Fibroblast of lung (primary cell): ENCODE measurements around the gene DYNC1LI2. TPM values are rescaled to one million over a fixed set of nuclear protein-coding genes. Genes with fewer than 3 reads are reported as not detected.
A peak's percentile ranks its signal among the peaks of the same experiment; 100 is the strongest.

ENCODE experiments used
- DNase-seq, 2 donors: peaks; one replicate each; pipeline versions ENCODE4 v3.0.0 to v3.0.0-alpha.2; 2010; ENCODE audit warnings: low read depth in 2 of 2
- H2AFZ ChIP-seq: 2 replicates; pipeline ENCODE4 v1.5.1; 2012; ENCODE audit warnings: low read length, control low read depth, inconsistent platforms
- H3K27ac ChIP-seq: 2 replicates; pipeline ENCODE4 v1.5.1; 2011; ENCODE audit warnings: low read length, control low read depth; ENCODE audit not compliant: insufficient read depth
- H3K27me3 ChIP-seq: 2 replicates; pipeline ENCODE4 v1.5.1; 2011; ENCODE audit warnings: mild to moderate bottlenecking, low read length; ENCODE audit not compliant: control insufficient read depth, insufficient read depth
- H3K36me3 ChIP-seq: 2 replicates; pipeline ENCODE4 v1.5.1; 2011; ENCODE audit warnings: low read length; ENCODE audit not compliant: control insufficient read depth, insufficient read depth
- H3K4me1 ChIP-seq: 2 replicates; pipeline ENCODE4 v1.5.1; 2011; ENCODE audit warnings: low read length; ENCODE audit not compliant: control insufficient read depth, insufficient read depth; ENCODE audit errors: extremely low read depth
- H3K4me2 ChIP-seq: 2 replicates; pipeline ENCODE4 v1.5.1; 2011; ENCODE audit warnings: low read length, control low read depth; ENCODE audit not compliant: insufficient read depth; ENCODE audit errors: extremely low read depth
- H3K4me3 ChIP-seq, 4 experiments: fragments of 200-600 bp in 1 of 4; sonication (generic) in 1 of 4; replicated peaks in 1 of 4; 2 replicates each; pipeline ENCODE4 v1.5.1; 2011 to 2016; ENCODE audit warnings: low read length in 4 of 4, low read depth in 3 of 4, mild to moderate bottlenecking in 3 of 4, control low read depth in 2 of 4, inconsistent platforms in 1 of 4, mixed read lengths in 1 of 4; ENCODE audit not compliant: insufficient read depth in 1 of 4; ENCODE audit errors: control extremely low read depth in 1 of 4
- H3K79me2 ChIP-seq: 2 replicates; pipeline ENCODE4 v1.5.1; 2012; ENCODE audit warnings: mild to moderate bottlenecking, low read length, inconsistent platforms; ENCODE audit not compliant: control insufficient read depth, insufficient read depth
- H3K9ac ChIP-seq: 2 replicates; pipeline ENCODE4 v1.5.1; 2011; ENCODE audit warnings: mild to moderate bottlenecking, low read length, control low read depth; ENCODE audit not compliant: insufficient read depth
- H3K9me3 ChIP-seq: 2 replicates; pipeline ENCODE4 v1.5.1; 2012; ENCODE audit warnings: low read depth, low read length; ENCODE audit not compliant: control insufficient read depth, insufficient read depth
- H4K20me1 ChIP-seq: 2 replicates; pipeline ENCODE4 v1.5.1; 2011; ENCODE audit warnings: low read length; ENCODE audit not compliant: control insufficient read depth, insufficient read depth; ENCODE audit errors: extremely low read depth
- CTCF ChIP-seq, 2 donors: IDR thresholded peaks in 1 of 2; conservative IDR thresholded peaks in 1 of 2; 1 replicate in 1 of 2; 2 replicates in 1 of 2; pipeline ENCODE4 v1.5.1; 2011 to 2012; ENCODE audit warnings: low read length in 2 of 2, control low read depth in 1 of 2, inconsistent platforms in 1 of 2, low read depth in 1 of 2, mild to moderate bottlenecking in 1 of 2
- EZH2 ChIP-seq: IDR thresholded peaks from 2 replicates; pipeline ENCODE4 v1.5.1; 2012; ENCODE audit warnings: low read length, control low read depth, mild to moderate bottlenecking; ENCODE audit errors: missing control alignments
- polyA plus RNA-seq, 2 donors: library from polyadenylated mRNA; depleted of rRNA in 1 of 2; stranded (reverse) in 1 of 2; unstranded in 1 of 2; fragments of >200 nt; gene quantifications; 2 replicates each; pipeline ENCODE4 v1.2.1, GENCODE V29; 2011 to 2012; ENCODE audit warnings: missing spikeins in 1 of 2
- total RNA-seq: library from RNA; depleted of rRNA; stranded (reverse); fragments of >200 nt; gene quantifications from 2 replicates; pipeline ENCODE4 v1.2.1, GENCODE V29; 2014

The DYNC1LI2 gene
- total and polyA plus RNA-seq, 2 donors (not counting 1 experiment from before 2014, with no cell fraction given) = 83.3 to 173 TPM

- Histone ChIP-seq H3K9ac (peak within 1 kb of the TSS; percentile 59), H3K79me2 (no peaks in the 10 kb centered on the region), H4K20me1 (no peaks in the 10 kb centered on the region), H3K27me3 (no peaks in the 10 kb centered on the region), H3K9me3 (no peaks in the 10 kb centered on the region), H3K4me3 (peak within 1 kb of the TSS; percentile 53 to 66 (median 62)), H3K4me2 (peak within 1 kb of the TSS; percentile 94), H3K27ac (peak within 1 kb of the TSS; percentile 8), H2AFZ (peak within 1 kb of the TSS; percentile 78), H3K4me1 (no peaks in the 10 kb centered on the region), H3K36me3 (no peaks in the 10 kb centered on the region)
- no peak for TF ChIP-seq CTCF (conservative IDR thresholded peaks at IDR 0.05 in 1 of 2, IDR thresholded peaks at IDR 0.05 in 1 of 2; ENCODE audit: low read depth in 1 of 2, low read length in 2 of 2)
- TF ChIP-seq EZH2 = no peak
- DNase-seq = peak; percentile 78 to 79
Observed at GRCh38 chr16:66696669-66697630, 54.5 kb downstream of the DYNC1LI2 start, which contains the start of gene CMTM4. Gene CMTM4 (minus strand): TSS chr16:66696743. CDS start chr16:66696525, 218 bp downstream.

- Histone ChIP-seq H3K27me3 (no peaks in the 10 kb centered on the region), H3K79me2 (no peaks in the 10 kb centered on the region), H3K4me2 (peak overlapping the region; percentile 93), H4K20me1 (no peaks in the 10 kb centered on the region), H3K4me3 (peak overlapping the region; percentile 49 to 66 (median 58)), H3K27ac (peak overlapping the region; percentile 8), H3K9ac (peak overlapping the region; percentile 59), H2AFZ (peak overlapping the region; percentile 31), H3K4me1 (no peaks in the 10 kb centered on the region), H3K36me3 (no peaks in the 10 kb centered on the region), H3K9me3 (no peaks in the 10 kb centered on the region)
- DNase-seq = no peak
- no peak for TF ChIP-seq CTCF (conservative IDR thresholded peaks at IDR 0.05 in 1 of 2, IDR thresholded peaks at IDR 0.05 in 1 of 2; ENCODE audit: low read depth in 1 of 2, low read length in 2 of 2)
- TF ChIP-seq EZH2 = no peak
Observed at GRCh38 chr16:66695935-66696668, 55.3 kb downstream of the DYNC1LI2 start.

- Histone ChIP-seq H3K4me3 (peak overlapping the region; percentile 49 to 66 (median 58)), H3K9me3 (no peaks in the 10 kb centered on the region)
Observed at GRCh38 chr16:66695471-66695934, 55.9 kb downstream of the DYNC1LI2 start.

More at GRCh38 chr16:66695471-66695934, 55.9 kb downstream of the DYNC1LI2 start:
- Histone ChIP-seq H3K27me3 (no peaks in the 10 kb centered on the region), H3K79me2 (no peaks in the 10 kb centered on the region), H4K20me1 (no peaks in the 10 kb centered on the region), H3K36me3 (no peaks in the 10 kb centered on the region), H3K27ac (no peak overlapping the region), H2AFZ (peak overlapping the region; percentile 31), H3K9ac (peak overlapping the region; percentile 59), H3K4me2 (peak overlapping the region; percentile 93), H3K4me1 (no peaks in the 10 kb centered on the region)
- no peak for TF ChIP-seq CTCF (conservative IDR thresholded peaks at IDR 0.05 in 1 of 2, IDR thresholded peaks at IDR 0.05 in 1 of 2; ENCODE audit: low read depth in 1 of 2, low read length in 2 of 2)
- TF ChIP-seq EZH2 = no peak
- no peak for DNase-seq
